Activated CD8-positive, alpha-beta memory T cell treated with anti-CD3 and anti-CD28 coated beads for 4 hours (primary cell): Measurements from ENCODE around the gene ABCA12.
"Not testable (repeated sequence)": the region's sequence is repeated elsewhere in the genome, so short reads cannot be mapped to it uniquely, and the experiment has no call there.

Experiments used
- DNase-seq, 2 donors: peaks; one replicate each; pipeline ENCODE4 v3.0.0-alpha.2; 2020; ENCODE audit warnings: low read depth in 2 of 2

Gene ABCA12

GRCh38 chr2:215138479-215138878, at the start of gene ABCA12:
Gene ABCA12, minus strand, starts transcription at chr2:215138626. Its CDS starts 418 bp downstream, at chr2:215138208.
- DNase-seq: no peak

- no peak for DNase-seq
Observed at GRCh38 chr2:215188078-215188477, 49.7 kb upstream of the ABCA12 start.

- DNase-seq: no peak
Observed at GRCh38 chr2:215186021-215186420, 47.6 kb upstream of the ABCA12 start.

GRCh38 chr2:215178121-215178520, 39.7 kb upstream of the ABCA12 start:
- no peak for DNase-seq

GRCh38 chr2:215171796-215172195, 33.4 kb upstream of the ABCA12 start:
- DNase-seq: no peak

GRCh38 chr2:215171151-215171550, 32.7 kb upstream of the ABCA12 start:
- DNase-seq: no peak

- DNase-seq: not testable (repeated sequence)
Observed at GRCh38 chr2:215166505-215166904, 28.1 kb upstream of the ABCA12 start.

- DNase-seq: not testable (repeated sequence)
Observed at GRCh38 chr2:215163319-215163718, 24.9 kb upstream of the ABCA12 start.

GRCh38 chr2:215161301-215161829, 22.9 kb upstream of the ABCA12 start:
- DNase-seq: no peak

GRCh38 chr2:215160081-215160480, 21.7 kb upstream of the ABCA12 start:
- no peak for DNase-seq

- DNase-seq: no peak
Observed at GRCh38 chr2:215156453-215156852, 18.0 kb upstream of the ABCA12 start.

GRCh38 chr2:215149894-215150293, 11.5 kb upstream of the ABCA12 start:
- no peak for DNase-seq

GRCh38 chr2:215149486-215149885, 11.1 kb upstream of the ABCA12 start:
- no peak for DNase-seq

- no peak for DNase-seq
Observed at GRCh38 chr2:215149060-215149459, 10.6 kb upstream of the ABCA12 start.

GRCh38 chr2:215145611-215146010, 7.2 kb upstream of the ABCA12 start:
- DNase-seq: no peak

GRCh38 chr2:215144106-215144875, 5.9 kb upstream of the ABCA12 start:
- DNase-seq: no peak

- no peak for DNase-seq
Observed at GRCh38 chr2:215143458-215143857, 5.0 kb upstream of the ABCA12 start.

GRCh38 chr2:215141706-215142105, 3.3 kb upstream of the ABCA12 start:
- DNase-seq: no peak

- DNase-seq: no peak
Observed at GRCh38 chr2:215140166-215140707, 1.8 kb upstream of the ABCA12 start.

GRCh38 chr2:215137741-215138340, 585 bp downstream of the ABCA12 start:
- no peak for DNase-seq

- no peak for DNase-seq
Observed at GRCh38 chr2:215137329-215137686, 1.1 kb downstream of the ABCA12 start.

- no peak for DNase-seq
Observed at GRCh38 chr2:215136669-215137328, 1.6 kb downstream of the ABCA12 start.
